GM19240 (cell line): ENCODE measurements around the gene EML2.
"Not testable (repeated sequence)": the region's sequence is repeated elsewhere in the genome, so short reads cannot be mapped to it uniquely, and the experiment has no call there.

Experiments used
- DNase-seq: peaks from one replicate; pipeline ENCODE4 v3.0.0; 2011; ENCODE audit warnings: low spot score; ENCODE audit not compliant: insufficient read length

The EML2 gene, protein sequence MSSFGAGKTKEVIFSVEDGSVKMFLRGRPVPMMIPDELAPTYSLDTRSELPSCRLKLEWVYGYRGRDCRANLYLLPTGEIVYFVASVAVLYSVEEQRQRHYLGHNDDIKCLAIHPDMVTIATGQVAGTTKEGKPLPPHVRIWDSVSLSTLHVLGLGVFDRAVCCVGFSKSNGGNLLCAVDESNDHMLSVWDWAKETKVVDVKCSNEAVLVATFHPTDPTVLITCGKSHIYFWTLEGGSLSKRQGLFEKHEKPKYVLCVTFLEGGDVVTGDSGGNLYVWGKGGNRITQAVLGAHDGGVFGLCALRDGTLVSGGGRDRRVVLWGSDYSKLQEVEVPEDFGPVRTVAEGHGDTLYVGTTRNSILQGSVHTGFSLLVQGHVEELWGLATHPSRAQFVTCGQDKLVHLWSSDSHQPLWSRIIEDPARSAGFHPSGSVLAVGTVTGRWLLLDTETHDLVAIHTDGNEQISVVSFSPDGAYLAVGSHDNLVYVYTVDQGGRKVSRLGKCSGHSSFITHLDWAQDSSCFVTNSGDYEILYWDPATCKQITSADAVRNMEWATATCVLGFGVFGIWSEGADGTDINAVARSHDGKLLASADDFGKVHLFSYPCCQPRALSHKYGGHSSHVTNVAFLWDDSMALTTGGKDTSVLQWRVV

DNA sequence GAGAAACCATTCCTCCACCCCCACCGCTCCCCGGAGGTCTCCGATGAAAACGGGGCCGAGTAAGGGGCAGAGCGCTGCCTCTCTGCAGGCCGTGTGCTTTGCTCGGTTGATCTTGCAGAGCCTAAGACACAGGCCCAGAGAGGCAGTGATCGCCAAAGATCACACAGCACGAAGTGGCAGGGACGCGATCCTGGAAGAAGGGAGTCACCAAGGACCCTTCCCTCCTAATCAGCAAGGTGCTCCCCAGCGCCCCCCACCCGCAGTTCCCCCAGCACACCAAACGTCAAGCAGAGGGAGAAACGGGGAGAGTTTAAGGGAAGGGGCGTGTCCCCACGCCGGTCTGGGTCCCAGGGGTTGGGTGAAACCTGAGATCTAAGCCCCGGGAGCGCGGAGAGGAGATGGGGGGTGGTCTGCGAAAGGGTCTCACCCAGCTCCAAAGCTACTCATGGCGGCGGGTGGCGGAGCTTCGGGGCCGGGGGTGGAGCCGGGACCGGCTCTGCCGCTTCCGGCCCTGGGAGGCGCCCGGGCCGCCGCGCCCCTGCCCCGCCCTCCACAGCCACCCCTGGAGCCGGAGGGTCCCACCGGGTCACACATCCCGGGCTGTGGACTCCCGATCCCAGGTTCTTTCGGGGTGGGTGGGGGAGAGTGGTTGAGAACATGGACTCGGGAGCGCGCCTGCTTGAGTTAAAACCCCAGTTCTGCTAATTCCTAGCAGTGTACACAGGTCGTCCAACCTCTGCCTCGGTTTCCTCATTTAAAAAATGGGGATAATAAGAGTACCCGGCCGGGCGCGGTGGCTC lies at the start of gene EML2:
TSS of gene EML2 (minus strand) at position 468 of the 800 bp plus-strand sequence. CDS start at position 447, 21 bp downstream.
- DNase-seq = no peak

- DNase-seq = no peak
Observed at GRCh38 chr19:45687599-45687998, 48.4 kb upstream of the EML2 start.

DNA sequence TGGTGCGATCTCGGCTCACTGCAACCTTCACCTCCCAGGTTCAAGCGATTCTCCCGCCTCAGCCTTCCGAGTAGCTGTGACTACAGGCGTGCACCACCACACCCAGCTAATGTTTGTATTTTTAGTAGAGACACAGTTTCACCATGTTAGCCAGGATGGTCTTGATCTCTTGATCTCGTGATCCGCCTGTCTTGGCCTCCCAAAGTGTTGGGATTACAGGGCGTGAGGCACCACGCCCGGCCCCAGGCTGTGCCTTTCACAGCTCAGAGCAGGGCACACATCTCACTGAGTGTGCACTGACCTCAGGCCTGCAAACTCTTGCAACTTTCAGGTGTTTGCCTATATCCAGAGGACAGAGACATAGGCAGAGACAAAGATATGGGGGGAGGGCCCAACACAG lies 45.8 kb upstream of the EML2 start:
- not testable (repeated sequence) for DNase-seq

DNA sequence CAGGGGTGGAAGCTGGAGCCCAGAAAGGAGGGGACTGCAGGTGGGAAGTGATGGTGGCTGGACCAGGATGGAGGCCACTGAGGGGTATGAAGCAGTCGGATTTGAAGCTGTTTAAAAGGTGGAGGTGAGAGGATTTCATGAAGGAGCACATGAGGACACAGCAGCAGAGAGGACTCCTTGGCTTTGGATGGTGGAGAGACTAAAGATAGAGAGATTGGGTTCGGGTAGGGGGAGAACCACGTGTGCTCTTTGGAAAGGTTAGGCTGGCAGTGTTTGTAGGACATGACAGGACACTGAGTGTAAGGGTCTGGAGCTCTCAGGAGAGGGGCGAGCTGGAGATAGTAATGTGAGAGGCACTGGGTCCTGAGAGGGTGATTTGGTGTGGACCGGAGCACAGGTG lies 43.7 kb upstream of the EML2 start:
- no peak for DNase-seq

- no peak for DNase-seq
Observed at GRCh38 chr19:45682117-45682516, 42.9 kb upstream of the EML2 start.

DNA sequence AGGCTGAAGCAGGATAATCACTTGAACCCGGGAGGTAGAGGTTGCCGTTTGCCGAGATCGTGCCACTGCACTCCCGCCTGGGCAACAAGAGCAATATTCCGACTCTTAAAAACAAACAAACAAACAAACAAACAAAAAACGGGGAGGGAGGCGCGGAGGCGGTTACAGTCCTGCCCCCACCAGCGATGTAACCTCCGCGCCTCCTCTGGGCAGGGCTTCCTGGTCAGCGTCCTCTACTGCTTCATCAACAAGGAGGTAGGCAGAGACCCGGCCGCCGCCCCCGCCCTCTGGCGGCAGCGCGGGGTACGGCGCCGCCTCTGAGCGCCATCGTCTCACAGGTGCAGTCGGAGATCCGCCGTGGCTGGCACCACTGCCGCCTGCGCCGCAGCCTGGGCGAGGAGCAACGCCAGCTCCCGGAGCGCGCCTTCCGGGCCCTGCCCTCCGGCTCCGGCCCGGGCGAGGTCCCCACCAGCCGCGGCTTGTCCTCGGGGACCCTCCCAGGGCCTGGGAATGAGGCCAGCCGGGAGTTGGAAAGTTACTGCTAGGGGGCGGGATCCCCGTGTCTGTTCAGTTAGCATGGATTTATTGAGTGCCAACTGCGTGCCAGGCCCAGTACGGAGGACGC lies 42.3 kb upstream of the EML2 start:
- DNase-seq = peak; percentile 70

- DNase-seq = peak; percentile 71
Observed at GRCh38 chr19:45677351-45678230, 38.4 kb upstream of the EML2 start.

- no peak for DNase-seq
Observed at GRCh38 chr19:45676851-45677263, 37.7 kb upstream of the EML2 start.

DNA sequence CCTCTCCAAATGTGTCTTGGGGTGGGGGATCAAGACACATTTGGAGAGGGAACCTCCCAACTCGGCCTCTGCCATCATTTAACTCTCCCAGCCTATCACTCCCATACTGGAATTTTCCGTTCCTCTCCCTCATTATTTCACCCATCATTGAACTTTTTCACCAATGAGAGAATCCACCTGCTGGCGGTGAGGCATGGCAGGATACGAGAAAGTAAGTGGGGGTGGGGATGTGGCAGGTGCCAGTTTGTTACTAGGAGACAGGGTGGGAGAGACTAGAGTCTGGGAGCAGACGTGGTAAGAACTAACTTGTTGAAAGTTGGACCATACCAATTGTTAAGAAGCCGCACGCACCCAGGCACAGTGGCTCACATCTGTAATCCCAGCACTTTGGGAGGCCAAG lies 35.7 kb upstream of the EML2 start:
- no peak for DNase-seq

DNA sequence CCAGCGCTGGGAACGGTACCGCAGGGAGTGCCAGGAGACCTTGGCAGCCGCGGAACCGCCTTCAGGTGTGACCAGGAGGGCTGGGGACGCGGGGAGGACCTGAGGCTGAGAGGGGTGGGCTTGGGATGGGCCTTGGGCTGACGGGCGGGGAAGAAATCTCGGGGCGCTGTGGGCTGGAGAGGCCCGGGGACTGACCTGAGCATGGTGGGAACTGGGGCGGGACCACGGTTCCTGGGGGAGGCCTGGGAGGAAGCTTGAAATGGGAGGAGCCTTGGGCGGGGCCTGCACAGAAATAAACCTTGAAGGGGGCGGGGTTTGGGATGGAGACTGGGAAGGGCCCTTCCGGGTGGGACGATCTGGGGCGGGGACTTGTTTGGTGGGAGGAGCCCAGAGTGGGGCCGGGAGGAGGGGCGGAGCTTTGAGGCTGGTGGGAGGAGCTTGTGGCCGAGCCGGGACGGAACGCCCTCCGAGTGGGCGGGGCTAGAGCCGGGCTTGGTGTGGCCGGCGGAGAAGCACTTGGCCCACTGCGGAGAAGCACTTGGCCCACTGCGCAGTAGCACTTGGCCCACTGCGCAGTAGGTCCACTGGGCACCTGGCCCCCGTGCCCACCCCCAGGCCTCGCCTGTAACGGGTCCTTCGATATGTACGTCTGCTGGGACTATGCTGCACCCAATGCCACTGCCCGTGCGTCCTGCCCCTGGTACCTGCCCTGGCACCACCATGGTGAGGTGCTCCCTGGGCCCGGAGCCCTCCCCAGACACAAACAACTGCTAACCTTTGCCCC lies 31.7 kb upstream of the EML2 start:
- DNase-seq = peak; percentile 77

DNA sequence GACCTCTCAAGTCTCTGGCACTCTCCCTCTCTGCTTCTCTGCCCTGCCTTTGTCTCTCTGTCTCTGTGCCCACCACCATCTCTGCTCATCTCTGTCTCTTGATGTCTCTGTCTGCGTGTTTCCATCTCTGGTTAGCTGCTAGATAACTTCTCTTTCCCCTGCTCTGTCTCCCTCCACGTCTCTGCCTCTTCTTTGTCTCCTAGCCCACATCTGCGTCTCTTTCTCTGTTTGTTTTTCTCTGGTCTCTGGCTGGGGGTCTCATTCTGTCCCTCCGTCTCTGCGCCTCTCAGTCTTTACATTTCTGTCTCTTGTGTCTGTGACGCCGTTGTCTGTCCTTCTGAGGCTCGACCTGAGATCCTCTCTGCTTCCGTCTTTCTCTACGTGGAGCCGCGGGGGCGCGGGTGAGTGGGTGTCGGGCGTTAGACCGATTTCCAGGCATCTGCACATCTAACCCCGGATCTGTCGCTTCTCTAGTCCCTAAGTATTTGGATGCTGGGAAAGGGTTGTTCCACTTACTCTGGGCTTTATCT lies 29.2 kb upstream of the EML2 start:
- DNase-seq = peak; percentile 22

DNA sequence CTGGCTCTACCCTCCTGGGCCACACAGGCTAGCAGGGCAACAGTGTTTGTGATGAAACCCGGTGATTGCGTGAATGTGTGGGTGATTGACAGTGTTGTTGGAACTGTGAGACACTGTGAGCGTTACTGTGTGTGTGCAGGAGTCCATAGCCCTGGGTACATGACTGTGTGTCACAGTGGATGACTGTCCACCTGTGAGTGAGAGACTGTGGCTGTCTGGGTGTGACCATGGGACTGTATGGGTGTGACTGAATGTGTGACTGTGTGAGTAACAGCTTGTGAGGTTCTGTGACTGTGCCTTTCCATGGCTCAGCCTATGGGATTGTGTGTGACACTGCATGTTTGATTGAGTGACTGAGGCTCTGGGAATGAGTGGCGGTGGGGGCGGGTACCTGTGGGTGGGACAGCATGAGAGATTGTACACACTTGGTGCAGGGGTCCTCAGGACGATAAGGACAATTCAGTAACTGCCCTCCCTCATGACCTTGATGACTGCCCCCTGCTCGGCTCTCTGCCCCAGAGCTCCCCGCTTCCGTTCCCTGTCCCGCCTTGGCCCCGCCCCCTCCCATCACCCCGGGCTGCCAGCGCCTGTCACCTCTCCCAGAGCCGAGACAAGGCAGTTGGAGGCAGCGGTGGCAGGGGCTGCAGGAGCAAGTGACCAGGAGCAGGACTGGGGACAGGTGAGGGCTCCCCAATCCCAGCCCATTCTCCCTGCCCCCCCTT lies 28.6 kb upstream of the EML2 start, which contains the start of gene GIPR:
TSS of gene GIPR (plus strand) at position 602 of the 722 bp plus-strand sequence. CDS start 1,300 bp downstream, outside the sequence.
- DNase-seq = peak; percentile 83

DNA sequence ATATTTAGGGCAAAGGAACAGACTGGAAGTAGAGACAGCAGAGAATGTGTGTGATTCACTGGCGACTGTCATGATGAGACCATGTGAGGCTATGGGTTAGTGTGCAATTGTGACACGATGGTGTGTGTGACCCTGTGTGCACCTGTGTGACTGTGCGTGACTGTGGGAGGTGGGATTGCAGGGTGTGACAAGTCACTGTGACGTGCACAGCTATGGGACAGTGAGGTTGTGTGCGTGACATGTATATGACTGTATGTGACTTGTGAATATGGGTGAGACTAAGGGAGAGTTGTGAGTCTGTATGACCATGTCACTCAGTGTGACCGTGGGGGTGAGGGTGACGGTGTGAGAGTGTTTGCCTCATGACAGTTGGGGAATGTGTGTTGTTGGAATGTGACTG lies 25.4 kb upstream of the EML2 start:
- DNase-seq = no peak

GRCh38 chr19:45663800-45664199 lies 24.6 kb upstream of the EML2 start:
- no peak for DNase-seq

DNA sequence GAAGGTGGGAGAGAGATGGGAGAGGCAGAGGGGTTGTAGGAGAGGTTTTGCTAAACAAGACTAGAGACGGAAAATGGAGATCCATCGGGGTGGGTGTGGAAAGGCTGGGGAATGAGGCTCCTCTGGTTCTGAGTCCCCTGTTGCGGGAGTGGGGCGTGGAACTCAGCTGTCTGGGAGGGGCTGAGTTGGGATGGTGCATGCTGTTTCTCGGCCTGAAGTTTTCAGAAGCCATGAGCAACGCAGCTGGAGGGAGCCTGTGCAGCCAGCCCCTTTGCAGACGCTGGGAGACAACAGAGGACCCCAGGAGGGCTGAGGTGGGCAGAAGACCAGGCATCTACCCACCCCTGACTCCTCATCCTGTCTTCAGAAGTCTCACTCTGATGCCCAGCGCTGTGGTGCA lies 21.4 kb upstream of the EML2 start:
- no peak for DNase-seq

- no peak for DNase-seq
Observed at GRCh38 chr19:45659096-45659729, 20.0 kb upstream of the EML2 start.

- no peak for DNase-seq
Observed at GRCh38 chr19:45657520-45658167, 18.4 kb upstream of the EML2 start.

DNA sequence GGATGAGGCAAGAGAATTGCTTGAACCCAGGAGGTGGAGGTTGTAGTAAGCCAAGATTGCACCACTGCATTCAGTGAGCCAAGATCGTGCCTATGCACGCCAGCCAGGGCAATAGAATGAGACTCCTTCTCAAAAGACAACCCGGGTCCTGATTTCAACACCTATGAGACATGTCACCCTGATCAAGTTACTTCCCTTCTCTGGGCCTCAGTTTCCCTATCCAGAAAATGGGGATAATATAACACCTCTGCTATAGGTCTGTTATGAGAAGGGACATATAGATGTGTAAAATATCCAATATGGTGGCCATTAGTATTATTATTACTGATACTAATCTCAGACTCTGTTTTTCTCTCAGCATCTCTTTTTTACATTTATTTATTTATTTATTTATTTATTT lies 15.9 kb upstream of the EML2 start:
- no peak for DNase-seq
